GM18499 (cell line): ENCODE data around the gene SUPT3H.

Source experiments
- ATAC-seq: cut with Tn5 transposase; IDR thresholded peaks from one replicate; pipeline ENCODE4 v1.9.1; 2021; ENCODE audit warnings: moderate number of reproducible peaks; ENCODE audit not compliant: insufficient read depth, unreplicated experiment

SUPT3H gene

GRCh38 chr6:44974511-44974910 is 403.2 kb downstream of the SUPT3H start:
- no peak for ATAC-seq

GRCh38 chr6:44972709-44973108 is 405.0 kb downstream of the SUPT3H start:
- ATAC-seq: no peak

- no peak for ATAC-seq
Measured at GRCh38 chr6:44969446-44970185, 408.1 kb downstream of the SUPT3H start.

GRCh38 chr6:44967481-44967880 is 410.3 kb downstream of the SUPT3H start:
- ATAC-seq: no peak

- ATAC-seq: no peak
Measured at GRCh38 chr6:44966449-44967092, 411.2 kb downstream of the SUPT3H start.

- ATAC-seq: no peak
Measured at GRCh38 chr6:44965708-44966107, 412.0 kb downstream of the SUPT3H start.

- no peak for ATAC-seq
Measured at GRCh38 chr6:44960898-44961297, 416.8 kb downstream of the SUPT3H start.

GRCh38 chr6:44959651-44960050 is 418.1 kb downstream of the SUPT3H start:
- no peak for ATAC-seq

GRCh38 chr6:44957156-44957555 is 420.6 kb downstream of the SUPT3H start:
- no peak for ATAC-seq

- no peak for ATAC-seq
Measured at GRCh38 chr6:44956396-44956795, 421.3 kb downstream of the SUPT3H start.

GRCh38 chr6:44955145-44955544 is 422.6 kb downstream of the SUPT3H start:
- ATAC-seq: no peak

- ATAC-seq: no peak
Measured at GRCh38 chr6:44954281-44954680, 423.5 kb downstream of the SUPT3H start.

GRCh38 chr6:44951253-44951747 is 426.4 kb downstream of the SUPT3H start:
- no peak for ATAC-seq

GRCh38 chr6:44949596-44950201 is 428.0 kb downstream of the SUPT3H start:
- ATAC-seq: no peak

- no peak for ATAC-seq
Measured at GRCh38 chr6:44943541-44943940, 434.2 kb downstream of the SUPT3H start.

GRCh38 chr6:44942798-44943197 is 434.9 kb downstream of the SUPT3H start:
- ATAC-seq: no peak

- ATAC-seq: no peak
Measured at GRCh38 chr6:44942201-44942600, 435.5 kb downstream of the SUPT3H start.

GRCh38 chr6:44940367-44940766 is 437.4 kb downstream of the SUPT3H start:
- no peak for ATAC-seq

- no peak for ATAC-seq
Measured at GRCh38 chr6:44935693-44936300, 441.9 kb downstream of the SUPT3H start.

- no peak for ATAC-seq
Measured at GRCh38 chr6:44933108-44933507, 444.6 kb downstream of the SUPT3H start.

GRCh38 chr6:44932651-44933091 is 445.1 kb downstream of the SUPT3H start:
- no peak for ATAC-seq
